ENCODE measurements around the gene ASCC1.
A peak's percentile ranks its signal among the peaks of the same experiment; 100 is the strongest.

ASCC1 gene

DNA sequence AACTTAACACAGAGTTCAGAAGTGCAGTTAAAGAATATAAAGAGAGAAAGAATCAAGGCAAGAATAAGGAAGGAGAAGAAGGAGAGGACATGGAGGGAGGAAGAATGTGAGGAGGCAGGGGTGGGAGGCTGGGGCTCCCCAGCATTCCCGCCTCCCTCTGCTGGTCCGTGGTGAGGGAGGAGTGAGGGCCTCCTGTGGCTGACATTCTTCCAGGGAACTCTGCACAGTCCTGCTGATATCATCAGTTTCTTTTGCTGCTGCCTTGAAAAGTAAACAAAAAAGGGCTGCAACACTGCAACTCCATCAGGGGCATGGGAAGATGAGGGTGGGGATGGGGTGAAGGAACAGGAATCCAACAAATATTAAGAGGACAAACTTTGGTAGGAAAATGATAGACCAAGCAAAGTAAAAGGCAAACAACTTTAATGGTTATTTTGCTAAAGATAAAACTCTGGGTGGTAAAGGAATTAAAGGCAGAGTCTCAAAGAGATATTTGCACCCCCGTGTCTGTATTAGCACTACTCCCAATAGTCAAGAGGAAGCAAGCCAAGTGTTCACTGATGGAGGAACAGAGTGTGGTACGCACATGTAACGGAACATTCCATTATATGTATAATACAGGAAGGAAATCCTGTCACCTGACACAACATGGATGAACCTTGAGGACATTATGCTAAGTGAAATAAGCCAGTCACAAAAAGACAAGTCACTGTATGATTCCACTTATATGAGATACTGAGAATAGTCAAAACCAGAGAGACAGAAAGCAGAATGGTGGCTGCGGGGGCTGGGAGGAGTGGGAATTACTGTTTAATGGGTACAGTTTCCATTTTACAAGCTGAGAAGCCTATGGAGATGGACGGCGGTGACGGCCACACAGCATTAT is 119.7 kb downstream of the ASCC1 start:
- no peak for DNase-seq

- DNase-seq: no peak
Observed at GRCh38 chr10:72095195-72095594, 120.9 kb downstream of the ASCC1 start.

GRCh38 chr10:72094574-72094973 is 121.5 kb downstream of the ASCC1 start:
- no peak for DNase-seq

GRCh38 chr10:72093450-72093849 is 122.6 kb downstream of the ASCC1 start:
- no peak for DNase-seq

DNA sequence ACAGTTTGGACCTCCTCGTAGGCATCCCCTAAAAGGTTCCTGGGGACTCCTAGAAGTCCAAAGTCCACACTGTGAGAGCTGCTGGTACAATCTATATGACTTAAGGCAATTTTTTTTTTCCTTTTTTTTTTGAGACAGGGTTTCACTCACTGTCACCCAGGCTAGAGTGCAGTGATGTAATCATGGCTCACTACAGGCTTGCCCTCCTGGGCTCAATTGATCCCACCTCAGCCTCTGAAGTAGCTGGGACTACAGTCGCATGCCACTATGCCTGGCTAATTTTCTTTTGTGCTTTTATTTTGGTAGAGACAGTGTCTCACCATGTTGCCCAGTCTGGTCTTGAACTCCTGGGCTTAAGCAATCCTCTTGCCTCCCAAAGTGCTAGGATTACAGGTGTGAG is 123.1 kb downstream of the ASCC1 start:
- no peak for DNase-seq

DNA sequence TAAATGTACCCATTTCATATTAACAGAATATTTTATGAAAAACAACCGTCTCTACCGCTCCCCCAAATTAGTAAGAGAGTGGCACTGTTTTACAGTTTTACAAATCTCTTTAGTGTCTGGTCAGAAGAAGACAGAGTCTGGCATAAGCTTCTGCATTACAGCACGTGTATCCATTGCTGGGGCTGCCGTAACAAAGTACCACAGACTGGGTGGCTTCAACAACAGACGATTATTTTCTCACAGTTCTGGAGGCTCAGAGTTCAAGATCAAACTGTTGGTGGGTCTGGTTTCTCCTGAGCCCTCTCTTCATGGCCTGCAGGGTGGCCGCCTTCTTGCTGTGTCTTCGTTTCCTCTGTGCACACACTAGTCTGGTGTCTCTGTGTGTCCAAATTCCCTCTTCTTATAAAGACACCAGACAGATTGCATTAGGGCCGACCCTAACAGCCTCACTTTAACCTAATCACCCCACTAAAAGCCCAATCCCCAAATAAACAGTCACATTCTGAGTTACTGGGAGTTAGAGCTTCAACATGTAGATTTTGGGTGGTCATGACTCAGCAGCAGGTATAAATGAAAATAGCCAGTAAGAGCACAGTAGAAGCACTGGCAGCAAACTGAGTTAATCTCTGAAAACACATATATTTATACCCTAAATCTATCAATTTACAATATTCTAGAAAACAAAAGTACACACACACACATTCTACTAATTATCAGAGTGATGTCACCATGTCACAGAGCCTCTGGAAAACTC is 123.7 kb downstream of the ASCC1 start:
- DNase-seq: no peak

DNA sequence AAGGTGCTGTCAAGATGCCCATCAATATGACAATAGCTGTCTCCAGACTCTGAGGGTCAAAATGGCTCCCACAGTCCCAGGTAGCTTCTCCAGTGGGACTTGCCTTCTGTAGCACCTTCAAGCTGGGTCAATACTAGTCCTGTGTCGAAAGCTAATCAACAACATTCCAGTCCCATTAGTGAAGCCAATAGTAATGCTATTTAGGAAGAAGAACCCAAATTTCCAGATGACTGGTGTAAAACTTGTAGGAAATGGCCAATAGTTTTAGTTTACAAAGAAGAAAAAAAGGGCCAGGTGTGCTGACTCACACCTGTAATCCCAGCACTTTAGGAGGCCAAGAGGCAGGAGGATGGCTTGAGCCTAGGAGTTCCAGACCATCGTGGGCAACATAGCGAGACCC is 125.8 kb downstream of the ASCC1 start:
- no peak for DNase-seq

DNA sequence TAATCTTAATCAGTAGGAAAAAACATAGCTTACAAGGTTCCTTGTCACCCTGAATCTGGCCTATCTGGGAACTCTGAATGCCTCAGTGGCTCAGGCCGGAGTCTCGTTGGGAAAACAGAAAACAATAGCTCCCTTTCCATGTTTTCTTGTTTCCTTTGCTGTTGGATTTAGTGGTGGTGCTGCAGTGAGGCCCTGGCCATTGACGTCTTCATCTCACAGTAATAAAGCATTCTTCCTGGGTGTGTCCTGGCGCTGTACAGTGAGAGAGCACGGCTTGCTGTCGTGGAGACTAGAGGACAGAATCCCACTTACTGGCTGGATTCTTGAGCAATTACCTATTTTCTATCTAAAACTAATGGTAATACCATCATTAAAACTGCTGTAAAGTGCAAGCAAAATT is 126.5 kb downstream of the ASCC1 start:
- no peak for DNase-seq

DNA sequence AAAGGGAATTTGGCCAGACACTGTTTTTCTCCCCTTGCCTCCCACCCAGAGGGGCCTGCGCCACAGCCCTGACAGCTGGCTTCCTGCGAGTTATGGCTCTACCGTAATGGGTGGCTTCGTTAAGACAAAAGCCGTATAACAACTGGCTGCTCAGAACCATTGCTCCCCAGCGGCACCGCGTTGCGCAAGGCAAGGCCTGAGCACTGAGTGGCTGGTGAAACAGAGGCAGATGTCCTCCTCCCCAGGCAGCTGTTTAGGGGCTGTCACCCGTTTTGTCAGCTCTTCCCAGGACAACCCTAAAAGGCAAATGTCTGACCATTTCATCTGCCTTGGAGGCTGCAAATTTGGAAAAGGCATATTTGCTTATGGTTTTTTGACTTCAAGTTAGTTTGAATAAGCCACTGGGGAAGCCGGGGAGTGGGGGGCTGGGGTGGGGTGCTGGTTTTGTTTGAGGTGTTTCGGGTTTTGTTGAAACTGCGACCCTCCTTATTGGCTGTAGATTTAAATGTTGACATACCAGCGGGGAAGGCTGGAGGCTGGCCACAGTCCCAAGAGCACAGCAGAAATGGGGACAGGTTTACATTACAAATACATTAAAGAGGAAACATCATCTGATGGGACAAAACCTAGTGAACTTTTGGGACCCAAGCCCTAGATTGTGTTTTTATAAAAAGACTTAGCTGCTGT is 127.0 kb downstream of the ASCC1 start:
- DNase-seq: peak; percentile 36

GRCh38 chr10:72087969-72088888 is 127.8 kb downstream of the ASCC1 start, which contains the start of gene SPOCK2:
Gene SPOCK2, minus strand, starts transcription at chr10:72088551. Its CDS starts 223 bp downstream, at chr10:72088328.
- DNase-seq: no peak

DNA sequence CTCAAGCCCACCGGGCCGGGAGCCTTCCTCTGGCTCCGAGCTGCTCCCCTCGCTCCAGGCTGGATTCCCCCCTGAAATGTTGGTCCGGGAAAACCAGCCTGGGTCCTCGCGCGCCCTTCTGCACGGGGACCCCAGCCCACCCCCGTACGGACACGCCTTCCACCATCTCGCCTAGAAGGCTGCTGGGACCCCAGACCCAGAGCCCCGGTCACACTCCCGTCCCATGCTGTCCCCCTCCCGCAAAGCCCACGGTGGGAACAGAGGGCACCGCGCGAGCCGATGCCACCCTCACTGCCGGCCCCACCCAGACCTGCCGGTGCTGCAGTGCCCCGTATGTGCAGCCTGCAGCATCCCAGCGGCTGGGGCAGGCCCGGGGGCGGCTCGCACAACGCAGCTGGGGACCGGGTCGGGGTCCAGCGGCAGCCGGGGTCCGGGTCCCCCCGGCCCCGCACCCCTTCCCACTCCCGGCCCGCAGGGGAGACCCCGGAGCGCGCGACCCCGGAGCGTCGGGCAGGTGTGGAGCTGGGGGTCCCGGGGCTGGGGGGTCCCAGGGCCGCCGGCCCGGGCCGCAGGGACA is 128.6 kb downstream of the ASCC1 start:
- no peak for DNase-seq

- DNase-seq: no peak
Observed at GRCh38 chr10:72086466-72087391, 129.3 kb downstream of the ASCC1 start.

DNA sequence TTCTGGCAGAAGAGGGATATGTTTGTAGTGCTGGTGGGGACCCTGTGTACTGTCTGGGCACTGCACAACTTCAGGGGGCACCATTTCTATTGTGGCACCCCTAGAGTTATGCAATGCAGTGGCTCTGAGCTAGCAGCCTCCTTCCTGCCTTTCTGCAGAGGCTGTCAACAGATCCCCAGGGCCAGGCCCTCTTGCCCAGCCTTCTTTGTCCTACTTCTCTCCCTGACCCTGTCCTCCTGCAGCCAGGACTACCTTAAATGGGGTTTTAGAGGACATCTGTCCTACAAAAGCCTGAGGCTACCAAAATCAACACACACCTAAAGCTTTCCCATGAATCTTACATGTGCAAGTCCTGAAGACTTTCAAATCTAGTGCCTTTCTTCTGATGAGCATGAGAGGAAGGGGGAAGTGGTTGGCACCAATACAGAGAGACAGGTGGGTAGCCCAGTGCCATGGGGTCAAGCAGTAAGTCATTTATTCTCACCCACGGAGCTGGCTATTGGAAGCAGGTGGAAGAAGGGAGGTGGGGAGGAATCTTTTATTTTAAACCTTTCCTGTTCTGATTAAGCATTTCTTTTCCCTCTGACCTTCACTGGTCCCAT is 130.1 kb downstream of the ASCC1 start:
- DNase-seq: no peak

DNA sequence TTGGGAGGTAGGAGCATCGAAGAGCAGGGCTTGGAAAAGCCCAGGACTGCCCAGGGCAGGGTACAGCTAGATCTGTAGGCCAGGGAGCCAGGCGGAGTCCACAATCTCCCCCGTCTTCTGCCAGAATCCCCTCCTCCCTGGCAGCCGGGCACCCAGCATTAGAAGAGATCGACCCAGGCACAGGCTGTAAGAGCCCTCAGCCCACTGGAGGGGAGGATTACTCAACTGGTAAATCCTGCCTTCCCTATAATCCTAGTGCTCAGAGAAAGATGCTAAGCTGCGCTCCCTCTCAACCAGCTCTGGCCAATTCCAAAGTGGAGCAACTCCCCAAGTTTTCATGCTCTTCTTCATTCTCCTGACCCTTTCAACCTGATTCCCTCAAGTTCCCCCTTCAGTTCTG is 130.9 kb downstream of the ASCC1 start:
- no peak for DNase-seq

- no peak for DNase-seq
Observed at GRCh38 chr10:72083790-72084459, 132.2 kb downstream of the ASCC1 start.

DNA sequence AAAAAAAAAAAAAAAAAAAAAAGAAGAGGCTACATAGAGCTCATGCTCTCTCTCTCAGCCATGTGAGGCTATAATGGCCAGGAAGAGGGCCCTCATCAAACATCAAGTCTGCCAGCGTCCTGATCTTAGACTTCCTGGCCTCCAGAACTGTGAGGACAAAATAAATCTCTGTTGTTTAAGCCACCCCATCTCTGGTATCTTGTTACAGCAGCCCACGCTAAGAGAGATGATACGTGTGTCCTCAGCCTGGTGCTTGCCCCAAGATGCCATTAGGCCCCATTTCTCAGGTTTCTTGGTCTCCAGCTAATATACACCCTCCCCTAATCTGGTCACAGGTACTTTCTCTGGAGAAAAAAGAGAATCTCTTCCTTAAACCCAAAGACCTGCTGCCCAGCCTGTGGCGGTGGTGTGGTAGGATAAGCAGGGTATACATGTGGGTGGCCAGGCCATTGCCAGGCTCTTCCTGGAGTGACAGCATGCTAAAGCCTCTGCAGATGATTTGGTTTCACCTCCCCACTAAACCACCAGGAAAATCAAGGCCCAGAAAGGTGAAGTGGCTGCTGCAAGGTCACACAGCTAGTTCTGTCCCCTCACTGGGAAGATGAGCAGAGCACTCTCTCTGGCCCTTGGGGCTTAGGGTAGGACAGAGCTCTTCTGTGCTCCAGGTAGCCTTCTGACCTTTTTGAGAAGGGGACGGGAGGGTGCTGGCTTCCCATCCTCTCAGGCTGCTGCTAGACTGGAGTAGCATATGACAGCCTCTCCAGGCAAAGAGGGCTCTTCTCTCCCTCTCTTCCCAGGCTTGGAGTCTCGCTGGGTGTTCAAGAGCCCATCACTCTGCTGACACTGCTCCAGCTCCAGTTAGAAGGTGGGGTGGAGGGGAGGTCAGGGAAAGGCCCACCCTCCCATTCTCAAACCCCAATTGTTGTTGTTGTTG is 133.0 kb downstream of the ASCC1 start:
- no peak for DNase-seq

DNA sequence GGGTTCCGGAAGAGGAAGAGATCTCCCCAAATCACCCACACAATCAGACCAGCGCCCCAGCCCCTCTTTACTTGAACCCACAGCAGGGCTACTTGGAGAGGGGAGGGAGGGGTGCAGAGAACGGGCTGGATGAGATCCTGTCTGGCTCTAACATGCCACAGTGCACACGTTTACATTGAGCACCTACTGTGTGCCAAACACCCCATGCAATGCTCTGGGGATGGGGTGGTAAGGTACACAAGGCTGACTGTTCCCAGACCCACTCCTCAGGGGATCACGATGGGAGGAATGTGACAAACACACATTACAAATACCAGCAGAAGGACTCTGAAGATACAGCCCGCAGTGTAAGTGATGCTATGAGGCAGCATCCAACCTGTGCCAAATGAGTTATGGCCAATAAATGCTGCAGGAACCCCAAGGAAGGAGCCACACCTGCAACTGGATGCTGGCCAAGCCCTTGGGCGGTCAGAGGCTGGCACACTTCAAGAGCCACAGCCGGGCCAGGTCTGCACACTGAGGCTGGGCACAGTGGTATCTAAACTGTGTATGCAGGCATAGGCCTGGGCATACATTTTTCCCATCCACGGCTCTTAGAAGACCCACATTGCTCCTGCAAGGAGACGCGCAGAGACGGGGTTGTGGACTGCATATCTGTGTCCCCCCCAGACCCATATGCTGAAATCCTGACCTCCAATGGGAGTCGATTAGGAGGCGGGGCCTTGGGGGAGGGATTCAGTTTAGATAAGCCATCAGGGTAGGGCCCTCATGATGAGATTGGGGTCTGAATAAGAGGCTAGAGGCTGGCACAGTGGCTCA is 134.1 kb downstream of the ASCC1 start:
- DNase-seq: no peak

DNA sequence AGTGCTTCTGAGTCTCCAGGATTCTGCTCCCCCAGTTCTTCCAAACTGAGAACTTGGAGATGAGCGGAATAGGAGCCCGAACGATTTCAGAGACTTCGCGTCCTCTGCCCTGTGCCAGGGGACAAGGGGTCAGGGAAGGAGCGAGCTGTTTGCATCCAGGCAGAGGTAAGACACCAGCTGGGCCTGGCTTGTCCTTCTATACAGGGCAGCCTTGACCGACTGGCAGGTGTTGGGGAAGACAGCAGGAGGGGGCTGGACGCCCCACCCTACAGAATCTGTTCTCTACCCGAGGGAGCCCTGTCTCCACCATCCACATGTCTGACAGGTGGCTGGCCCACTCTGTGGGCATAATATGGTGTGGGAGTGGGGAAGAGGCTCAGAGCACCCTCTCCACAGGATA is 134.9 kb downstream of the ASCC1 start:
- DNase-seq: no peak
